C4-2B (cell line): Measurements from ENCODE around the gene MYO6.

ENCODE experiments used
- H3K27ac ChIP-seq: fragments of 450-650 bp; 2 replicates; pipeline ENCODE4 v1.5.1; 2017
- CTCF ChIP-seq: fragments of 450-650 bp; conservative IDR thresholded peaks from 2 replicates; pipeline ENCODE4 v1.5.1; 2017; ENCODE audit warnings: mild to moderate bottlenecking
- ZFX ChIP-seq: fragments of 450-650 bp; IDR thresholded peaks from 2 replicates; pipeline ENCODE4 v1.6.1; 2017

The MYO6 gene

GRCh38 chr6:75791881-75792280, 42.8 kb downstream of the MYO6 start:
- TF ChIP-seq ZFX, result no peak
- TF ChIP-seq CTCF, result no peak
- H3K27ac ChIP-seq, result no peak overlapping the region

DNA sequence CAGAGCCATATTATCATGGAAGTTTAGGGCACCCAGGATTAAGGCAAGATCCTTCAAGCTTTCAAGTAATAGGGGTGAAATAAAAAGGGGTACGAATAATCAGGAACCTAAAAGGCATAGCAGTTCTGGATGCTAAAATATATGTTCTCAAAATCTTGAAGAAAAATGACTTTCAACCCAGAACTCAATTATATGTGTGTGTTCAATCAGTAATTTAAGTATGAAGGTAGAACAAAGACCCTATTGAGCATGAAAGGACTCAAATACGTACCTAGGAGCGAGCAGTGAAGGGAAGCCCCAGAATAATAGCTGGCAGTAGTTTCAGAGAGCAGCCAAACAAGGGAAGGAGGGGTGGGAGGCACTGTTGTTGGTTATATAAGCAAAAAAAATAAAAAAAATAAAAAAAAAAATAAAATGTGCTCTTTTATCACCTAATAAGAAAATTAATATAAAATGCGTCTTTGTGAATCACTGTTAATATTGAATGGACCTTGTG, 45.4 kb downstream of the MYO6 start:
- no peak overlapping the region for H3K27ac ChIP-seq
- TF ChIP-seq ZFX, result no peak
- TF ChIP-seq CTCF, result no peak

GRCh38 chr6:75794954-75795739, 46.1 kb downstream of the MYO6 start:
- H3K27ac ChIP-seq, result no peak overlapping the region
- TF ChIP-seq ZFX, result no peak
- TF ChIP-seq CTCF, result no peak

- TF ChIP-seq CTCF (no peak), ZFX (no peak)
- no peak overlapping the region for H3K27ac ChIP-seq
Measured at GRCh38 chr6:75796723-75797122, 47.7 kb downstream of the MYO6 start.

- no peak overlapping the region for H3K27ac ChIP-seq
- TF ChIP-seq ZFX (no peak), CTCF (no peak)
Measured at GRCh38 chr6:75800133-75800532, 51.1 kb downstream of the MYO6 start.

DNA sequence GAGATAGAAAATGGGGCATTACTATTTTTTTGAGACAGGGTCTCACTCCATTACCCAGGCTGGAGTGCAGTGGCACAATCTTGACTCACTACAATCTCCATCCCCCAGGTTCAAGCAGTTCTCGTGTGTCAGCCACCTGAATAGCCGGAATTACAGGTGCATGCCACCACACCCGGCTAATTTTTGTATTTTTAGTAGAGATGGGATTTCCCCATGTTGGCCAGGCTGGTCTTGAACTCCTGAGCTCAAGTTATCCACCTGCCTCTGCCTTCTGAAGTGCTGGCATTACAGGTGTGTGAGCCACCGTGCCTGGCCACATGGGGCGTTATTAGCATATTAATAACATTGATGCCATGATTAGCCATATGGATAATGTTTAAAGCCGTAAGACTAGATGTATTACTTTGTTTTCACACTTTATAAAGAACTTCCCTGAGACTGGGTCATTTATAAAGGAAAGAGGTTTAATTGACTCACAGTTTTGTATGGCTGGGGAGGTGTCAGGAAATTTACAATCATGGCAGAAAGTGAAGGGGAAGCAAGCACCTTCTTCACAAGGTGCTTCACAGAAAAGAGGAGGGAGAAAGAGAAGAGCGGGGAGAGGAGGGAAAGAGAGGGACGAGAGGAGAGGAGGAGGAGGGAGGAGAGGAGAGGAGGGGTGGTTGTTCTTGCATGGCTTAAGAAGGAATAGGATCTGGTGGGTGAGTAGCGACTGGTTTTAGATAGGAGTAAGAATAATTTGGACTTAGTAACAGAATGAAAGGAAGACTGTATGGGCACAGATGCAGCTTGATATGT, 51.9 kb downstream of the MYO6 start:
- TF ChIP-seq CTCF, result no peak
- no peak for TF ChIP-seq ZFX
- H3K27ac ChIP-seq, result no peak overlapping the region

DNA sequence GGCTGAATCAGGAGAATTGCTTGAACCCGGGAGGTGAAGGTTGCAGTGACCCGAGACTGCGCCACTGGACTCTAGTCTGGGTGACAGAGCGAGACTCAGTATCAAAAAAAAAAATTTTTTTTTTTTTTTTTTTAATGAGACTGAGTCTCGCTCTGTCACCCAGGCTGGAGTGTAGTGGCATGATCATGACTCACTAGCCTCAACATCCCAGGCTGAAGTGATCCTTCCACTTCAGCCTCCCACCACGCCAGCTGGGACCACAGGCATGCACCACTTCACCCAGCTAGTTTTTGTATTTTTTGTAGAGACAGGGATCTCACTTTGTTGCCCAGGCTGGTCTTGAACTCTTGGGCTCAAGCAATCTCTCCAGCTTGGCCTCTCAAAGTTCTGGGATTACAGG, 53.3 kb downstream of the MYO6 start:
- no peak overlapping the region for H3K27ac ChIP-seq
- TF ChIP-seq ZFX (no peak), CTCF (no peak)
